LoVo (cell line): ENCODE data around the gene IQSEC3.
"Not testable (repeated sequence)": the region's sequence is repeated elsewhere in the genome, so short reads cannot be mapped to it uniquely, and the experiment has no call there.

Experiments used
- DNase-seq: peaks from one replicate; pipeline ENCODE4 v3.0.0-alpha.2; 2016; ENCODE audit warnings: low spot score

Gene IQSEC3

GRCh38 chr12:177980-178828, 111.6 kb downstream of the IQSEC3 start:
- DNase-seq, result no peak

- DNase-seq, result no peak
Measured at GRCh38 chr12:178829-179109, 112.2 kb downstream of the IQSEC3 start.

- no peak for DNase-seq
Measured at GRCh38 chr12:179131-179884, 112.7 kb downstream of the IQSEC3 start.

GRCh38 chr12:179885-180284, 113.3 kb downstream of the IQSEC3 start:
- DNase-seq, result no peak

GRCh38 chr12:180445-180844, 113.9 kb downstream of the IQSEC3 start:
- DNase-seq, result no peak

- DNase-seq, result no peak
Measured at GRCh38 chr12:181921-182320, 115.4 kb downstream of the IQSEC3 start.

GRCh38 chr12:182381-182892, 115.9 kb downstream of the IQSEC3 start:
- peak; percentile 28 for DNase-seq

GRCh38 chr12:184811-185575, 118.4 kb downstream of the IQSEC3 start:
- no peak for DNase-seq

- DNase-seq, result no peak
Measured at GRCh38 chr12:185576-185955, 119.0 kb downstream of the IQSEC3 start.

- no peak for DNase-seq
Measured at GRCh38 chr12:186006-186625, 119.5 kb downstream of the IQSEC3 start.

- not testable (repeated sequence) for DNase-seq
Measured at GRCh38 chr12:187986-188909, 121.7 kb downstream of the IQSEC3 start.

- DNase-seq, result peak; percentile 48
Measured at GRCh38 chr12:188910-189621, 122.5 kb downstream of the IQSEC3 start.

- DNase-seq, result no peak
Measured at GRCh38 chr12:189622-189962, 123.0 kb downstream of the IQSEC3 start.

GRCh38 chr12:190881-191280, 124.3 kb downstream of the IQSEC3 start:
- no peak for DNase-seq

GRCh38 chr12:191541-191940, 125.0 kb downstream of the IQSEC3 start:
- DNase-seq, result no peak

GRCh38 chr12:193261-193660, 126.7 kb downstream of the IQSEC3 start:
- DNase-seq, result no peak

- no peak for DNase-seq
Measured at GRCh38 chr12:194276-194675, 127.7 kb downstream of the IQSEC3 start.

GRCh38 chr12:195156-195555, 128.6 kb downstream of the IQSEC3 start:
- no peak for DNase-seq

GRCh38 chr12:195951-196350, 129.4 kb downstream of the IQSEC3 start:
- no peak for DNase-seq

GRCh38 chr12:196436-196835, 129.9 kb downstream of the IQSEC3 start:
- DNase-seq, result no peak

- DNase-seq, result no peak
Measured at GRCh38 chr12:197347-197746, 130.8 kb downstream of the IQSEC3 start.
